RCC 7860 (cell line): ENCODE results near the gene RASA1.

Experiments used
- DNase-seq: peaks from one replicate; pipeline ENCODE4 v3.0.0-alpha.2; 2015; ENCODE audit warnings: low spot score
- FAIRE-seq: peaks from 2 replicates; lab custom pipeline; 2012; peaks lifted over from hg19 to GRCh38; lab: Jason Lieb, UNC

RASA1 gene

DNA sequence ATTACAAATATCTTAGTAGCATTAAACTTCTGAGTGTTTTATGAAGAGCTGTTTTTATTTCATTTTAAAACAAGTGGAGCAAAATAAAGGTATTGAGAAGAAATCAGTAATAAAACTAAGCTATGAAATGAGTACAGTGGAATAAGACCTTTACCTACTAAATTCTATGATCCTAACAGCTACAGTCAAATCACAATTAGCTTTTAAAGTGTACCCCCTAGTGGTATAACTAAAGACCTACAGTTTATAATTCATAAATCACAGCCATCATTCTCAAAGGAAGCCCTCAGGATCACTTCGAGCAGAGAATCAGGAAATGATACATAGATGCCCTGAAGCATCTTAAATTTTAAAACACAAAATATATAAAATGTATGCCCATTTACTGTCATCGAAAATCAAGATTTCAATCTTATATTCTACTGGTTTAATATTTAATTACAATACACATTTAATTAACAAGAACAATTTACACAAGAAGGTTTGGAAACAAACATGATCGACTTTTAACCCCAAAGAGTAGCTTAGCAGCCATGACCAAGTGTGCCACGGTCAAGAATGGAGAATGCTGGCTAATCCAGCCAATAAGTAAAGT lies 132.7 kb downstream of the RASA1 start:
- DNase-seq (peak; percentile 35), FAIRE-seq (peak; percentile 35)

DNA sequence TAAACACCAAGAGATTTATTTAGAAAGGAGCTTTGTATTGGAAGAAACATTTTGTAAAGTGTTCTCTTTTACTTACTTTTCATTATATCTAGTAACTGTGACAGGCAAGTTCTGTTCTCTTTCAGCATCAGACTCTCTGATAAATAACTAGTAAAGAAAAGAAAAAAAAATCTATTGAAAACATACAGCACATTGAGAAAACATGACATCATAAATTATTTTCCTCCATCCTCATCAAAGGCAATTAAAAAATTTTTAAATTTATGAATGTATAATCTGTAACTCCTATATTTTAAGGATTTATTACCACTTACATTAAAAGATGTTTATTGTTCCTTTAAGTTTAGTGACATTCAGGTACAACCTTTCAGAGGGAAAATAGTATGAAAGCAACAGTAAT lies 133.9 kb downstream of the RASA1 start:
- DNase-seq (no peak), FAIRE-seq (no peak)

DNA sequence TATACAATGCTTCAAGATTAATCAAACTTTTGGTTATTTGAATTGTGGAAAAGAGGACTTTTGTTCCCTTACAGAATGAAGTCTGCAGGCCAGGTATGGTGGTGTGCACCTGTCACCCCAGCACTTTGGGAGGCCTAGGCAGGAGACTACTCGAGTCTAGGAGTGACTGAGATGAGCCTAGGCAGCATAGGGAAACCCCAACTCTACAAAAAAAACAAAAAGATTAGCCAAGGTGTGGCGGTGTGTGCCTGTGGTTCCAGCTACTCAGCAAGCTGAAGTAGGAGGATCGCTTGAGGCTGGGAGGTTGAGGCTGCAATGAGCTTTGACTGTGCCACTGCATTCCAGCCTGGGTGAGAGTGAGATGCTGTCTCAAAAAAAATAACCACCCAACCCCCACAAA lies 135.7 kb downstream of the RASA1 start:
- no peak for DNase-seq
- FAIRE-seq: no peak

DNA sequence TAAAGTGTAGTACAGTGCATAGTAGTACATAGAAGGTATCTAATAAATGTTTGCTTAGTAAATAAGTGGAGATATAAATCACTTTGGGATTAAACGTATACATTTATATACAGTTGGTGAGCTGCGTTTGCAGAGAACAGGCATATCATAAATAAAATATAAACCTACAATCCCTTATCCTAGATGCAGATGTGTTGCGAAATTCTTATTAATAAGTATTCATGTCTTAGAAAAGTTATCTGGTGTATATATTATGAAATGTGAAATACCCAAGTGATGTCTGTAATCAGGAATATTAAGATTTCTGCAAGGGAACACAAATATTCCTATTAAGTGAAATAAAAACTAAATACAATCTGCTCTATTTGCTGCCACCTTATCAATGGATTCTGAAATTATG lies 136.2 kb downstream of the RASA1 start:
- FAIRE-seq: no peak

DNA sequence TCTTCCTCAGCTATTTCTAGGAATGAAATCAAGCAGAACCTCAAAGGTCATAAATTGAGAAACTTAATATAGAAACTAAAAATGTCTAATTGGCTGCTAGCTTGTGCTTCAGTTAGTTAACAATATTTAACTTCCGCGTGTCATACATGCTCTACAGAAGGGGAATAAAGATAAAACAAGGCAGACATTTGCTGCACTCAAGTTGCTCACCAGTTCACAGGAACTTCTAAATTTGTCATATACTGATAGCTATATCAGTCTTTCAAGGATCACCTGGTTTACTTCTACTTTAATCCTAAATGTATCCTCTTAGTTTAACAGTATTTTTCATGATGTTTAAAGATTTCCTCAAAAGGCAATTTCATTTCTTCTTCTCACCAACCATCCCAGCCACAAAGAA lies 136.7 kb downstream of the RASA1 start:
- DNase-seq: no peak
- no peak for FAIRE-seq

More for the DNA sequence above, 136.2 kb downstream of the RASA1 start:
- DNase-seq: no peak

DNA sequence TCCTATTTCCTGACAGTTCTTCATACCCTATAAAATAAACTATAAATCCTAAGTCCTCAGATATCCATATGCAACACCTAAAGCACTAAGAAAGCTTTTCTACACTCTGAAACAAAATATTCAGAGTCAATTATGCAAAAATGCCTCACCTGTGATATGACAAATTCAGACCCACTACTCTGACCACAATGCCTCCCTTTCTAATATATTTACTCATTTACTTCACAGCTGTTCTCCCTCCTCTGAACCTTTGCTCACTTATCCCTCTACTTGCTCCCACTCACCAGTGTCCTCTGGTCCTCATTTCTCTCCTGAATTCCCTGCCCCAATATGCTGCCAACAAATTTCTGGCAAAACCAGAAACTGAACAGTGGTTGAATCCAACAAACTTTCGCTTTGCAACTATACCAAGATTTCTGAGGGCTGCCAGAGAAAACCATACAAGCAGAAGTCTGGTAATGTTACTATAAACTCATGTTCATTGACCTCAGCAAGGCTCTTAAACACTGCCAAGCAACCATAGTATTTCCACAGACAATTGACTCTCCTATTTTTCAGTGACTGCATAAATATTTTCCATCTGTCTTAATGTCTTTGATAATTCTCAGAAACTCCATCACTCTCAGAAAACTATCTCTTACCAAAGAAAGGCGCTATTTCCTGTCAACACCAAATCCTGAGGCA lies 137.9 kb downstream of the RASA1 start:
- DNase-seq (no peak), FAIRE-seq (no peak)

DNA sequence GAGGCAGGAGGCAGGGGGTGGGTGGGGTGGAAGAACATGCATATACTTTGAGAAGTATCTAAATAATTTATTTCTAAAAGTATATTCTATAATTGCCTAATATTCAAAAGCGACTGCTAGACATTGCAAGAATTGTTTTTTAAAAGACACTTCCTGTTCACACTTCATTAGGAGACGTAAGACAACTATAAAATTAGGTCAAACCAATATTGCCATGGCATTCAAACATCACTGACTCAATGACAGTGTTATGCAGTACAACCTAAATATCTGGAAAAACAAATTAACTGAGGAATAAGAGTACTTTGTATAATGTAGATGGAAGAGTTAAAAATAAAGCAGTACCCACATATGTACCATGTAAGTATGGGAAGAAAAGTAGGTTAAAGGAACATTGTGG lies 140.5 kb downstream of the RASA1 start:
- DNase-seq (no peak), FAIRE-seq (no peak)

DNA sequence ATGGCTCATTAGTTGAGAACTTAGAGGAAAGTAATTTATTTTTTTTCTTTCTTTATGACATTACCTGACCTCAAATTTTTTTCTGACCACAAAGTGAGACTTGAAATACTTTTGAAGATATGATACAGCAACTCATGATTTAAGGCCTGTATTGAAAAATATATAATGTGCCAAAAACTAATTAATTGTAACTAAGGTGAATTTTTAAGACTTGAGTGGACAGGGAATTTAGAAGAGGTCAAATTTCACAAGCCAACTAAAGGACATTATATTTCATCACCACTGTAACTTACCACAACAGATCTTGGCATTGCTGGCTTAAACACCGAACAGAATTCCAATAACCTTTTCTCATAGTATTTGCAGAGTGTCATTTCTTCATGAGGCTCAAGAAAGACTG lies 143.2 kb downstream of the RASA1 start:
- FAIRE-seq (peak; percentile 65), DNase-seq (peak; percentile 35)

DNA sequence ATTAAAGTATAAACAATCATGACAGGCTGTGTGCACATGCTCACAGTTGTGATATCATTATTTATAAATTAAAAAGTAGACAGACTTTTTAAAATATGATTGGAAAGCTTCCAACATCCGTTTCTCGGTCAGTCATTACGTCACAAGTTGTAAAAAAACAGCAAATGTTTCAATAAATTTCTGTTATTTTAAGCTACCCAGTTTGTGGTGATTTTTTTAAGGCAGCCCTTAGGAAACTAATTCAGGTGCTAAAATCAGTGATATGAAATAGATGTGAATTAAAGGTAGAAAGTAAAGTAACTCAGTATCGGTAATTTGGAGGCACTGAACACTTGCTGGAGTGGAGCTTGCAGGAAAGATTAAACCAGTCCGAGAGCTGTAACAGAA lies 143.9 kb downstream of the RASA1 start:
- DNase-seq: no peak
- no peak for FAIRE-seq

DNA sequence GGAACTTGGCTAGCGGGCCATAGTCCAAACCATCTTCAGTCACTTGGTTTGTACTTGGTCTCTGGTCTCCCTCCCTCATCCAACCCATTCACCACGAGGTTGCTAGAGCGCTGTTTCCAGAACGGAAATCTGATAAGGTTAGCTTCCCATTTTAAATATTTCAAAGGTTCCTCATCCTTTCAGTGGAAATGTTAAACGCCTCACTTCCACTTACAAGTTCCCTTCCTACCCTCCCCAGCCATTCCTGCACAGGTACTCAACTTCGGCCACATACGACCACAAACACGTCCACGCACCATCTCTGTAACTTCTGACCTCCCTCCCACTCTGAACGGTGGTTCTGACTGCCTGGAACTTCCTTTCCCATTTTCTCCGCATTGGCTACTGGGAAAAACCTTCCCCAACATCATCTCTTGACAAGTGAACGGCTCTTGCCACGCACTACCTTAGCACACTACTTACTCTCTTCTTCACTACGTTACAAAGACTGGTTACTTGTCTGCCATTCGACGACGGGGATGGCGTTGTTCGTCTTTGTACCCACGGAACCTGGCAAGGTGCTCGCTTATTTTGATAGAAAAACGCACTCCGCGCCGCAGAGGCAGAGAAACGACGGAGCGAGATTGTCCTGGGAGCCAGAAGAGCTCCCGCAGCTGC lies 144.4 kb downstream of the RASA1 start:
- DNase-seq (peak; percentile 38), FAIRE-seq (no peak)

DNA sequence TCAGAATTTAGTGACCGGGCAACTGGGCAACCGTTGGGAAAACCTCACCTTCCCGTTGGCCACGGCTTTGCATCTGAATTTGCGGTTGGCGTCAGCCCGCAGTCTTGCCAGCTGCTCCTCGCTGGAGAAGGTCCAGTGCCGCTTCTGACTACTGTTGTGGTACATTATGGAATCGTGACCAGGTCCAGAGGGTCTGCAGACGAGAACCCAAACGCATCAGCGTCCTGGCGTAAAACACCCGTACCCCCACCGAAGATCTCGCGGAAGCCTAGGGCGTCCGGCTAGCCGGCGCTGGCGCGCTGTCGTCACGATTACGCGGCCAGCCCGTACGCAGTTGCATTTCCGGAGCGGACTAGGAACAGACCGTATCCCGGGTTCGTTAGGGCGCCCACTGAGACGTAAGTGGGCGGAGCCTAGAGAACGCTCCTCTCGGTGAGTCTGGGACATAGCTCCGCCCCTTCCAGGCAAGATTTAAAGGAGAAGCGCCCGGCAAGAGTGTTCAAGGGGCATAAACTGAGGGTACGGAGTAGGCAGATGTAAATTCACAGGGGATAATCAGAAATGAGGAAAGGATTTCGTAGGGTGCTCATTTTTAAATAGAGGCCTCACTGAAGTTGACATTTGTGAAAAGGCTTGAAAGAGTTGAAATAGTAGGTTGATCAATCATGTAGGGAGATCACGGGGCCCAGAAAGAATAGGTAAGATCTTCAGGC lies 145.1 kb downstream of the RASA1 start, which contains the start of gene CCNH:
Gene CCNH, minus strand, starts transcription at position 301 of the 713 bp plus-strand sequence. Its CDS starts 136 bp downstream, at position 165.
- DNase-seq (peak; percentile 86), FAIRE-seq (peak; percentile 82)

DNA sequence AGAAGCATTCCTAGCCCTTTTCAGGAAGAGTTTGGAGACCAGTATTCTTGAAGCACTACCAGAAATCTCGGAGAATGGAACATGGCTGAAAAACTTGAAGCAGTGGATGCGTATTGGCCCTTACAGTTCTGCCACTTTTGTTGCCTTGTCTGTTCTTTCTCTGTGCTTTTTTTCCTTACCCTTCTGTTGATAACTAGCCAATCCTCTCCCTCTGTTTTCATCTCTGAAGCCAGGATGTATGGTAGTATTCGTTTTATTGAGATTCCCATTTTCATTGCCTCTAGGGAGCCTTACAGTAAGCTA lies 145.6 kb downstream of the RASA1 start:
- FAIRE-seq (no peak), DNase-seq (no peak)

DNA sequence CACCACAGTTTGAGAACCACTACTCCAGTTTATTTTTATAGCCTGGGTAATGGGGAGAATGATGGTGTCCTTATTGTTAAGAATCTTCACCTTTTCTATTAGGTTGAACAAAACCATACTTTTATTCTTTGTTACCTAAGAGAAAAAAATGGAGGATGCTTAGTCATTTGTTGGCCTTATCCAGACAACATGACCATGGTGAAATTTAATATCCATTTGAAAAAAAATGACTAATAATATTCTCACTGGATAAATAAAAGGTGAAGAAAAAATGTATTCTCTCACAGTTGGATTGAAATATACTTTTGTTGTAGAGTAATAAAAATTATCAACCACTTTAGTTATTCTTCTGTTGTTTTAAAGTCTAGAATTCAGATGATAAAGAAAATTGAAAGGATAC lies 150.8 kb downstream of the RASA1 start:
- FAIRE-seq: no peak
- DNase-seq: no peak

DNA sequence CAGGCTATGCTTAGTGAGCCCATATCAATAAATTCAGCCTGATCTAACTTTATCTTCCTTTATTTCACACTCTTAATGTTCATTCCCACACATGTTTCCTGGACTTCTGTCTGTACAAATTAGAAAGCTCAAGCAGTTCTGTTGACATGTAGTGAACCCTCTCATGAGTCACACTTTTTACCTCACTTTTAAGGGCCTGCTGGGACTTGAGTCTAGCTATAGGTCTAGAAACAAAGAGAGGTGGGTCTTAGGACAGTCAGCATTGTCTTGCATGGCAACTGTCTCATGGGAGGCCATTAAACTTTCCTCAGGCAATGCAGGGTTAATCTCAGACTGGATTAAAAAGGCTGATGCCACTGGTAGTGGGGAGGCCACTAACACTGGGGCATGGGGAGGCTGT lies 153.6 kb downstream of the RASA1 start:
- FAIRE-seq (no peak), DNase-seq (no peak)

DNA sequence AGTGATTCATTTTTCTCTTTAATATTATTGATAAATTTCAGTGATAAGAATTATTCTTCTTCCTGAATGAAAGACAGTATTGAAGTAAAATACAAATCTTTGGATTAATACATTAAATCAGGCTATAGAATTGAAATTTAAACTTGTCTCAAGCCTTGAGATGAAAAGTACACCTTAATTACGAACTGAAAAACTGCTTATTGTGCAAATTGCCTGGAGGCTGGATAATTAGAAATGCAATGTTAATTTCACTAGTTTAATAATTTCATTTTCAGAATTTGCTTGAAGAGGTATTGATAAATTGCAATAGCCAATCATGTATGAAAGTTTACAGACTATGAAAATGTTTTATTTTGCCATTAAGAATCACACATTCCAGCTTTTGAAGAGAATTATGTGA lies 156.1 kb downstream of the RASA1 start:
- FAIRE-seq (no peak), DNase-seq (no peak)

DNA sequence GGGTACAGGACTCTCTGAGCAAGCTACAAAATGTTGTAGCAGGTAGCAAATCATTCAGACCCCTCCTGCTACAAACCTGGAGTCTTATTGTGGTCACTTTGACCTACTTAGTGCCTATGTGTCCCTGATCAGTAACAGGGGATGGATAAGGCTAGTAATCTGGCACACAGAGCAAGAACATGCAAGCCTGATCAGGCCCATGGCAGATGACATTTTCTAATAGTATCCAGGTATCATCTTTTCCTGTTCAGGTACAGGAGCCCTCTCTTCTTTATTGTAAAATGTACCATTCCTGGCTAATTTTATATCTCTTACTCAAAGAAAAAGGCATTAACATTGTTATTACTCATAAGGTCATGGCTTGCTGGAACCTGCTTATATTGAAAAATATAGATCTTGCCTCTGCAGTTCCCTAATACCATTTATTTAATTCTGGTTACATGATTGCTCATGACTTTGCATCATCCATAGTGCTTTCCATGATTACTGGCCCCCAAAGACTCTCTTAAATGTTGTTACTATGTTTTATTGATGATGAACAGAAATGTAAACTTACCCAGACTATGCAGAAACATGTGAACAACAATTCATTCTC lies 163.3 kb downstream of the RASA1 start:
- DNase-seq (no peak), FAIRE-seq (no peak)

DNA sequence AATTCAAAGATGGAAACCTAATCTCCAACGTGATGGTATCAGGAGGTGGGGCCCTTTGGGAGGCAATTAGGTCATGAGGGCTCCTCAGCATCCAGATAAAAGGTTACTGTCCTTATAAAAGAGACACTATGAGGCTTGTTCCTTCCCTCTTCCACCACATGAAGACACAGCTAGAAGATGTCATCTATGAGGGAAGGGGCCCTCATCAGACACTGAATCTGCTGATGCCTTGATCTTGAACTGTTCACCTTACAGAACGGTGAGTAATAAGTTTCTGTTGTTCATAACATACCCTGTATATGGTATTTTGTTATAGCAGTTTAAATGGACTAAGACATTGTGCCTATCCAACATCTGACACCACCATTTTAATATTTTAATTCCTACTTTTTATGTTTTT lies 164.8 kb downstream of the RASA1 start:
- DNase-seq (no peak), FAIRE-seq (no peak)

DNA sequence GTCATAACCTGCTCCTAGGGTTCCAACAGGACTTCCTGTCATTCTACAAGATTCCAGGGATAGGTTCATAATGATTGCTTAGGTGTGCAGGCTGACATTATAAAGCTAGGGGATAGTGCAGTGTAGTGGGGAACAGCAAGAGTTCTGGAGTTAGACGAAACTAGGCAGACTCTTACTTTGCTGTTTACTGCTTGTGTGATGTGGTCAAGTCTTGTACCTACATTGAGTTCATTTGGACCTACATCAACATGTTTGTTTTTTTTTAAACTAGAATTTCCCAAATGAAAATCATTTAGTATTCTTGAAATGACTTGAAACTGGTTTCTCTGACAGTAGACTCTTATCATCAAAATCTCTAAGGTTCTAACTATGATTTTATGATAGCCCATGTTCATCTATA lies 166.3 kb downstream of the RASA1 start:
- no peak for DNase-seq
- FAIRE-seq: no peak

DNA sequence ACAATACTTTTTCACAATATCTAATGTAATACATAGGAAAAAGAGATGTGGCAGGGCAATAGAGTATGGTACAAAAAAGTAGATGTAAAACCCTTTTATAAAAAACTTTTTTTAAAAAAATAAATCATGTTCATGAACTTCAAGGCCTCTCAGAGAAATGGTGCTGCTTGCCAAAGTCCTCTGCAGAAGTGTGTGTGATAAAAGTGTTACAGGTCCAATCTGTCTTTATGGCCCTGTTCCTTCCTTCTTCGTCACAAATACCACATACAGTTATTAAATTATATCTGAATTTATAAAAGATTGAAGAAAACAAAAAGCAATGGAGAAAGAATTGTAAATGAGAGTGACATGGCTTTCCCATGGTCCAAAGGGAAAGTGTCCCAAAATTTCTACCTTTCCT lies 166.8 kb downstream of the RASA1 start:
- no peak for DNase-seq
- no peak for FAIRE-seq

DNA sequence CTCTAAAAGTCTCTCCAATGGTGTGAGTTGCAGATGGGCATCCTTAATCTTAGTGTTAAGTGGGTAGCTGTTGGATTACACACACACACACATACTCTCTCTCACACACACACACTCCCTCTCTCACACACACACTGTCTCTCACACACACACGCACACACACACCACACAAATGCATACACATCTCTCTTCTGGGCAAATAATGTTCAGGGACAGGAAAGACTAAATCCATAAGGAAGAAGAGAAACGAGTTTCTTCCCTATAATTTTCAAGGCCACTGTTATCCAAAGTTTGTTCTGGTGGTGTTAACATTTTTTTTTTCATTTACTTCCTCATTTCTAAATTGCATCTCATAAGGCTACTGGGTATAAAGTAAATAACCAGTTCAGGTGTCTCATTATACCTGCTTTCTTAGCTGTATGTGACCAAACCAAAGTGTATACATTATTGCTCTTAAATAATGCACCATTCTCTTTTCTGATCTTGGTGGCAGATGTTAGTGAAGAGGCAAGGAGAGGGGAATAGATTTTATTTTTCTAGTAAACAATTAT lies 167.5 kb downstream of the RASA1 start:
- no peak for DNase-seq
- no peak for FAIRE-seq

DNA sequence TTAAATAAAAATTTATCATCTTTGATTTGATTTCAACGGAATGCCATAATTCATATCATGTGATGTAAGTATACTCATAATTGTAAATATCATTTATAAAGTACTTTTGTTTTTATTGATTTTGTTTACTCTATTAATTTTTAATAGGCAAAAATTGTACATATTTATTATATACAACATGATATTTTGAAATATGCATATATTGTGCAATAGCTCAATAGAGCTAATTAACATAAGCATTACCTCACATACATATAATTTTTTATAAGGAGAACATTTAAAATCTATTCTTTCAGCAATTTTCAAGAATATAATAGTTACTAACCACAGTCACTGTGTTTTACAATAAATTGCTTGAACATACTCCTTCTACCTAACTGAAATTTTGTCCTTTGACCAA lies 170.0 kb downstream of the RASA1 start:
- FAIRE-seq (no peak), DNase-seq (no peak)
